AG04450 (cell line): ENCODE data around the gene ATXN1. TPM values are rescaled to one million over a fixed set of nuclear protein-coding genes. Genes with fewer than 3 reads are reported as not detected.

Experiments used
- CTCF ChIA-PET: fragments of 300-600, 350-600 bp; formaldehyde crosslinking; extraction: SDS; loops from one replicate; lab custom pipeline; 2022; ENCODE audit warnings: antibody characterized with exemption, inconsistent platforms; lab: Charles Lee
- POLR2A ChIA-PET: fragments of 350-600 bp; formaldehyde crosslinking; extraction: SDS; loops from one replicate; lab custom pipeline; 2021; ENCODE audit warnings: antibody characterized with exemption, inconsistent platforms; lab: Yijun Ruan, JAX
- DNase-seq: peaks from one replicate; pipeline ENCODE4 v3.0.0-alpha.2; 2011; ENCODE audit warnings: low read depth, low spot score
- H3K27ac ChIP-seq: one replicate; pipeline ENCODE4 v1.5.1; 2012; ENCODE audit warnings: low read depth, low read length, control low read depth
- H3K27me3 ChIP-seq: one replicate; pipeline ENCODE4 v1.6.0; 2012; ENCODE audit warnings: low read length; ENCODE audit not compliant: control insufficient read depth, insufficient read depth
- H3K4me3 ChIP-seq: 2 replicates; pipeline ENCODE4 v1.5.1; 2011; ENCODE audit warnings: mild to moderate bottlenecking, low read depth, low read length, control low read depth
- H3K9me3 ChIP-seq: 2 replicates; pipeline ENCODE4 v1.5.1; 2012; ENCODE audit warnings: low read length; ENCODE audit not compliant: control insufficient read depth, insufficient read depth
- CTCF ChIP-seq: IDR thresholded peaks from 2 replicates; pipeline ENCODE4 v1.5.1; 2011; ENCODE audit warnings: low read depth, low read length, control low read depth, inconsistent platforms
- polyA plus RNA-seq: library from polyadenylated mRNA; depleted of rRNA; stranded (reverse); fragments of >200 nt; gene quantifications from 2 replicates; pipeline ENCODE4 v1.2.3, GENCODE V29; 2011

The ATXN1 gene
- polyA plus RNA-seq, 1 experiment = 12.6 TPM

DNA sequence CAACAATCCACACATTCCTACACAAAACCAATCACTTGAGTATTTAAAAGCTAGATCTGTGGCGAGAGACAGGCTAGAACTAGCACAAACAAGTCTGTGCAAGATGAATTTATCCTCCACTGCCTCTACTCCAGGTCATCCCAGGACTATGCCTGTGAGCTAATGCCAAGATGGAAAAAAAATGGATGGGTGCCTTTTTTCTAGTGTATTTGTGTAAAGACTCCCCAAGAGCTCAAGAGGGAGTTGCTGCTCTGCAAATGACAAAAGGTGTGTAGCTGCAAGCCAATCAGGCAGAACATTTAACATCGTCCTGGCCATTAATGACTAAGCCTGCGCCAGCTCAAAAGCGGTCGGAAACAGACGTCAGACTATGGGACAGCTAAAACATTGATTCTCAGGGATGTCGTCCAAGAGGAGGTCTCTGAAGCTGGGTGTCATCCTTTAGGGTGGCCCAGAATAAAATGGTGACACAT is 21.9 kb downstream of the ATXN1 start:
- POLR2A ChIA-PET = interaction anchor here (0.7 to 1.2 kb wide), 4 partner anchors 8 to 84 kb away, joined by 4 to 7 read pairs (median 4); partner anchors contain the start of gene ATXN1
- CTCF ChIA-PET = interaction anchor here (0.7 to 2.8 kb wide), 5 partner anchors 193 to 408 kb away, joined by 3 to 8 read pairs (median 4); no protein-coding TSS in a partner anchor

GRCh38 chr6:16737925-16738324 is 23.3 kb downstream of the ATXN1 start:
- no peak overlapping the region for H3K4me3 ChIP-seq
- TF ChIP-seq CTCF = no peak
- ChIA-PET POLR2A (no interaction called here), CTCF (interaction anchor here (2.8 kb wide), 1 partner anchor 348 kb away, joined by 8 read pairs; no protein-coding TSS in a partner anchor)
- DNase-seq = no peak
- no peak overlapping the region for H3K27ac ChIP-seq
- no peaks in the 10 kb centered on the region for H3K27me3 ChIP-seq
- H3K9me3 ChIP-seq = no peaks in the 10 kb centered on the region

More for the DNA sequence above, 21.9 kb downstream of the ATXN1 start:
- H3K9me3 ChIP-seq = no peaks in the 10 kb centered on the region
- TF ChIP-seq CTCF = no peak
- H3K4me3 ChIP-seq = no peak overlapping the region
- H3K27me3 ChIP-seq = no peaks in the 10 kb centered on the region
- no peak for DNase-seq
- no peak overlapping the region for H3K27ac ChIP-seq

DNA sequence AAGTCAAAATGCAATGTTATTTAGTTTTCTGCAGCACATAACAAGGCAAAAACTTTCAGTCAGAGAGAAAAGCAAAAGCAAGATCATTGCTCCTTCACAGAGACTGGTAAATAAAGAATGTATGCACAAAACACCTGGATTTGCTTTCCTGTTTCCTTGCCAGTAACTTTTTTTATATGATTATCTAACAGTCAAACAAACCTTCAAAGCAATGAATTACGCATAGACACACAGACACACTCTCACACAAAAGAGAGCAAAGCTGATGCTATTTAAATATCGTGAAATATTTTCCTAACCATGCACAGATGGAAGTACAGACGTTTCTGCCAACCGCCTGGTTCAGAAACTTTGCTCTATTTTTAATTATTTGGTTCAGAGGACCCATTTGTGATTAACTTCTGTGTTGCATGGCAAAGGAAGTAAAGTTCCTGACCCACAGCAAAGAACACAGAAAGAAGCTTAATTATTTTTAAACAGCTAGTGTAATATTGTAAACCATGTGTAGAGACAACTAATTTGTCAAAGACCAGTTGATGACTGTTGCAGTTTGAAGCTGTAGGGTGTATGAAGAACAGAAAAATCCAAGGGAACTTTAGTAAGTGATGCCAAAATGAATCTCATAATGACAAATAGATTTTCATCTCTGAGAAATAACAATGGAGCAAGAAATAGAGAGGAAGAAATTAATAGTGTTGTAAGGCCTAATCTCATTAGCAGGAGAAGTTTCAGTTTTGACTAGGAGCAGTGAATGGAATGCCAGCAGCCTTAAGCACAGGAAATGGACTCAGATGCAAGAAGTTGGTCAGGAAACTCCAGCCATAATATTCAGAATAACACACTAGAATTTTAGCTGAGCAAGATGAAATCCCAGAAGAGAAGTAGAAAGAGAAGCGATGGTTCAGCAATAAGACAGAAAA is 24.1 kb downstream of the ATXN1 start:
- no peaks in the 10 kb centered on the region for H3K9me3 ChIP-seq
- ChIA-PET POLR2A (no interaction called here), CTCF (interaction anchor here (1.2 to 2.8 kb wide), 2 partner anchors 22 to 349 kb away, joined by 8 read pairs; no protein-coding TSS in a partner anchor)
- H3K4me3 ChIP-seq = no peak overlapping the region
- H3K27ac ChIP-seq = no peak overlapping the region
- DNase-seq = no peak
- H3K27me3 ChIP-seq = no peaks in the 10 kb centered on the region
- TF ChIP-seq CTCF = no peak

DNA sequence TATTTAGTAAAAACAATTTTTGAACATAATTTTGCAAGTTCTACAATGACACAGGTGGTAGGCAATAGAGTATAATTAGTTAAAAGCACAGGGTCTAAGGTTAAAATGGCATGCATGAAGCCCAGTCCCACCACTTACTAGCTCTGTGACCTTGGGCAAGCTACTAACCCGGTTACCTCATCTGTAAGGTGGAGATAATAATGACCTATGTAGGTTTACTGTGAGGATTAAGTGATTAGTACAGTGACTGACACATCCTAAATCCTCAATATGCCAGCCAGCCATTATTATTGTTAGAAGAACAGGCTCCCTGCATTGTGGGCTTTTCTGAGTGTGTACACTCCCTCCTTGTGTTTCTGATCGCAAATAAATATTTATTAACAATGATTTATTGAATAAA is 26.2 kb downstream of the ATXN1 start:
- H3K4me3 ChIP-seq = no peak overlapping the region
- no peak for DNase-seq
- CTCF ChIA-PET = no interaction called here
- H3K27me3 ChIP-seq = no peaks in the 10 kb centered on the region
- POLR2A ChIA-PET = no interaction called here
- H3K27ac ChIP-seq = no peak overlapping the region
- TF ChIP-seq CTCF = no peak
- H3K9me3 ChIP-seq = no peaks in the 10 kb centered on the region

- DNase-seq = no peak
- no peak for TF ChIP-seq CTCF
- ChIA-PET CTCF (no interaction called here), POLR2A (no interaction called here)
- Histone ChIP-seq H3K27ac (no peak overlapping the region), H3K4me3 (no peak overlapping the region), H3K27me3 (no peaks in the 10 kb centered on the region), H3K9me3 (no peaks in the 10 kb centered on the region)
Observed at GRCh38 chr6:16733085-16733484, 28.2 kb downstream of the ATXN1 start.
